ENCODE measurements around the gene GPHN. TPM values are rescaled to one million over a fixed set of nuclear protein-coding genes. Genes with fewer than 3 reads are reported as not detected.
A peak's percentile ranks its signal among the peaks of the same experiment; 100 is the strongest.
"Not testable (repeated sequence)": the region's sequence is repeated elsewhere in the genome, so short reads cannot be mapped to it uniquely, and the experiment has no call there.

GPHN gene
- total RNA-seq, 2 experiments from 2014 or later, result 26.3 to 26.6 TPM

GRCh38 chr14:66496911-66497310, 11.0 kb upstream of the GPHN start:
- TF ChIP-seq, protein P1, sequence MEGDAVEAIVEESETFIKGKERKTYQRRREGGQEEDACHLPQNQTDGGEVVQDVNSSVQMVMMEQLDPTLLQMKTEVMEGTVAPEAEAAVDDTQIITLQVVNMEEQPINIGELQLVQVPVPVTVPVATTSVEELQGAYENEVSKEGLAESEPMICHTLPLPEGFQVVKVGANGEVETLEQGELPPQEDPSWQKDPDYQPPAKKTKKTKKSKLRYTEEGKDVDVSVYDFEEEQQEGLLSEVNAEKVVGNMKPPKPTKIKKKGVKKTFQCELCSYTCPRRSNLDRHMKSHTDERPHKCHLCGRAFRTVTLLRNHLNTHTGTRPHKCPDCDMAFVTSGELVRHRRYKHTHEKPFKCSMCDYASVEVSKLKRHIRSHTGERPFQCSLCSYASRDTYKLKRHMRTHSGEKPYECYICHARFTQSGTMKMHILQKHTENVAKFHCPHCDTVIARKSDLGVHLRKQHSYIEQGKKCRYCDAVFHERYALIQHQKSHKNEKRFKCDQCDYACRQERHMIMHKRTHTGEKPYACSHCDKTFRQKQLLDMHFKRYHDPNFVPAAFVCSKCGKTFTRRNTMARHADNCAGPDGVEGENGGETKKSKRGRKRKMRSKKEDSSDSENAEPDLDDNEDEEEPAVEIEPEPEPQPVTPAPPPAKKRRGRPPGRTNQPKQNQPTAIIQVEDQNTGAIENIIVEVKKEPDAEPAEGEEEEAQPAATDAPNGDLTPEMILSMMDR (IDR thresholded peaks at IDR 0.05), result no peak
- DNase-seq, result peak; percentile 43
- Mint-ChIP-seq H3K27ac (peak overlapping the region; percentile 71), H3K9me3 (no peaks in the 10 kb centered on the region), H3K4me1 (ENCODE audit: low read depth) (peaks cover 20% of the 10 kb centered on the region), H3K4me3 (no peak overlapping the region), H3K36me3 (ENCODE audit: low read depth) (no peaks in the 10 kb centered on the region), H3K27me3 (peaks cover 2% of the 10 kb centered on the region)
- ATAC-seq, result peak; percentile 47
- intact Hi-C loops (cut with micrococcal nuclease), result loop anchor here (5.0 kb wide), 2 partner anchors 245 to 620 kb away; no protein-coding TSS in a partner anchor
- CTCF ChIA-PET, result interaction anchor here (1.0 to 2.2 kb wide), 7 partner anchors 11 to 137 kb away, joined by 3 to 7 read pairs (median 4); partner anchors contain the start of gene GPHN
- POLR2A ChIA-PET, result interaction anchor here (3.9 kb wide), 1 partner anchor 10 kb away, joined by 20 read pairs; the partner anchor contains the start of gene GPHN

DNA sequence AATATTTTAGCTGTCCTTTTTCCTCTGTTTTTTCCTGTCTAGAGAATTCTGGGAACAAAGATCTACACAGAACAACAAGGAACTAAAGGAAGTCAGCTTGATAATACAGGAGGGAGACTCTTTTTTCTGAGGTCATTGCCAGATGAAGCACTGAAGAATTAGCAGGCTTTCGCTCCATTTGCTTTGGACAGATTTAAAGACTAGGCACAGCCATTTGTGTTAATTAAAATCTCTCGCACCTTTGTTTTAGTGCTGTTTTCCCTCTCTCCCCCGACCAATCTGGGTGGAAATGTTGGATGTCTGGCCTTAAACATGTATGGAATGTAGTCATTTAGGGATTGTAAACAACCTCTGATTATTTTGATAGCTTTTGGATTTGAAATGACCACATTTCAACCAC, 9.6 kb upstream of the GPHN start:
- TF ChIP-seq, protein P1 (IDR thresholded peaks at IDR 0.05), result no peak
- CTCF ChIA-PET, result interaction anchor here (0.7 to 2.2 kb wide), 5 partner anchors 18 to 634 kb away, joined by 3 to 7 read pairs (median 5); no protein-coding TSS in a partner anchor

GRCh38 chr14:66501592-66501991, 6.4 kb upstream of the GPHN start:
- ChIA-PET POLR2A (no interaction called here), CTCF (no interaction called here)
- no peaks in the 10 kb centered on the region for H3K9me3 Mint-ChIP-seq
- peaks cover 11% of the 10 kb centered on the region for H3K4me1 Mint-ChIP-seq (ENCODE audit: low read depth)
- H3K27ac Mint-ChIP-seq, result no peak overlapping the region
- H3K4me3 Mint-ChIP-seq, result no peak overlapping the region
- H3K27me3 Mint-ChIP-seq, result no peaks in the 10 kb centered on the region
- ATAC-seq (no peak), DNase-seq (no peak)
- TF ChIP-seq, protein P1 (IDR thresholded peaks at IDR 0.05), result no peak
- H3K36me3 Mint-ChIP-seq (ENCODE audit: low read depth), result no peaks in the 10 kb centered on the region
- intact Hi-C loops (cut with micrococcal nuclease), result no loop called here

More for the DNA sequence above, 9.6 kb upstream of the GPHN start:
- peaks cover 2% of the 10 kb centered on the region for H3K27me3 Mint-ChIP-seq
- no peaks in the 10 kb centered on the region for H3K9me3 Mint-ChIP-seq
- DNase-seq (no peak), ATAC-seq (no peak)
- H3K27ac Mint-ChIP-seq, result no peak overlapping the region
- peaks cover 20% of the 10 kb centered on the region for H3K4me1 Mint-ChIP-seq (ENCODE audit: low read depth)
- H3K4me3 Mint-ChIP-seq, result no peak overlapping the region
- intact Hi-C loops (cut with micrococcal nuclease), result loop anchor here (5.0 kb wide), 2 partner anchors 244 to 619 kb away; no protein-coding TSS in a partner anchor
- POLR2A ChIA-PET, result interaction anchor here (3.9 kb wide), 1 partner anchor 9 kb away, joined by 20 read pairs; the partner anchor contains the start of gene GPHN
- no peaks in the 10 kb centered on the region for H3K36me3 Mint-ChIP-seq (ENCODE audit: low read depth)

GRCh38 chr14:66502836-66503235, 5.1 kb upstream of the GPHN start:
- H3K36me3 Mint-ChIP-seq (ENCODE audit: low read depth); POLR2A ChIA-PET; H3K4me3 Mint-ChIP-seq; CTCF ChIA-PET; H3K27ac Mint-ChIP-seq; H3K27me3 Mint-ChIP-seq; DNase-seq; H3K9me3 Mint-ChIP-seq; ATAC-seq; H3K4me1 Mint-ChIP-seq (ENCODE audit: low read depth); intact Hi-C loops (cut with micrococcal nuclease): not testable (repeated sequence)

GRCh38 chr14:66503532-66503931, 4.4 kb upstream of the GPHN start:
- DNase-seq (no peak), ATAC-seq (no peak)
- Mint-ChIP-seq H3K27me3 (no peaks in the 10 kb centered on the region), H3K4me1 (ENCODE audit: low read depth) (peaks cover 4% of the 10 kb centered on the region), H3K9me3 (no peaks in the 10 kb centered on the region), H3K27ac (no peak overlapping the region), H3K36me3 (ENCODE audit: low read depth) (no peaks in the 10 kb centered on the region), H3K4me3 (no peak overlapping the region)
- ChIA-PET CTCF (no interaction called here), POLR2A (no interaction called here)
- TF ChIP-seq, protein P1 (IDR thresholded peaks at IDR 0.05), result no peak
- intact Hi-C loops (cut with micrococcal nuclease), result no loop called here

All from activated CD8-positive, alpha-beta T cell treated with anti-CD3 and anti-CD28 coated beads for 36 hours (primary cell).